Measurements from ENCODE around the gene FAXC. TPM values are rescaled to one million over a fixed set of nuclear protein-coding genes. Genes with fewer than 3 reads are reported as not detected.

Gene FAXC
- 44.8 TPM for total RNA-seq

GRCh38 chr6:99349171-99350141 is at the start of gene FAXC:
FAXC (minus strand) TSS chr6:99349674; CDS start chr6:99349372, 302 bp downstream.

GRCh38 chr6:99393698-99394531 is 44.4 kb upstream of the FAXC start, which contains the start of gene COQ3:
COQ3 (minus strand) TSS chr6:99394195; CDS start chr6:99394179, 16 bp downstream.

Other genes starting within 250 kb of the FAXC start
- gene COQ3, start 44.5 kb upstream of the FAXC start, total RNA-seq: 9.9 TPM
- 130 TPM for gene PNISR, start 75.6 kb upstream of the FAXC start, total RNA-seq
- gene USP45, start 165.7 kb upstream of the FAXC start, total RNA-seq: 43.8 TPM
- 87.0 TPM for gene CCNC, start 219.0 kb upstream of the FAXC start, total RNA-seq

Measured in diencephalon (tissue), 1 donor.